CD14-positive monocyte (primary cell): ENCODE results near the gene PTPN7. TPM values are rescaled to one million over a fixed set of nuclear protein-coding genes. Genes with fewer than 3 reads are reported as not detected.

Experiments used
- DNase-seq, 3 donors: peaks; one replicate each; pipeline ENCODE4 v3.0.0-alpha.2; 2011 to 2022
- H2AFZ ChIP-seq: 2 replicates; pipeline ENCODE4 v1.6.0; 2012; ENCODE audit warnings: mild to moderate bottlenecking, low read depth, low read length, inconsistent platforms; ENCODE audit not compliant: insufficient read depth, poor library complexity, severe bottlenecking
- H3K27ac ChIP-seq, 2 donors: 1 replicate in 1 of 2; 2 replicates in 1 of 2; pipeline ENCODE4 v1.5.1; 2012 to 2013; ENCODE audit warnings: low read length in 2 of 2, control low read depth in 1 of 2, inconsistent platforms in 1 of 2, low read depth in 1 of 2, mild to moderate bottlenecking in 1 of 2
- H3K27me3 ChIP-seq, 2 donors: one replicate each; pipeline versions ENCODE4 v1.6.0 to v1.6.1; 2011 to 2013; ENCODE audit warnings: low read length in 2 of 2; ENCODE audit not compliant: control insufficient read depth in 2 of 2, insufficient read depth in 2 of 2
- H3K36me3 ChIP-seq, 2 donors: replicated peaks in 1 of 2; 1 replicate in 1 of 2; 2 replicates in 1 of 2; pipeline versions ENCODE4 v1.5.1 to v1.6.1; 2012 to 2013; ENCODE audit warnings: low read length in 2 of 2, control low read depth in 1 of 2, inconsistent platforms in 1 of 2, mild to moderate bottlenecking in 1 of 2; ENCODE audit not compliant: insufficient read depth in 2 of 2, control insufficient read depth in 1 of 2
- H3K4me1 ChIP-seq, 2 donors: 1 replicate in 1 of 2; 2 replicates in 1 of 2; pipeline versions ENCODE4 v1.5.1 to v1.6.1; 2012 to 2013; ENCODE audit warnings: low read length in 2 of 2, control low read depth in 1 of 2, inconsistent platforms in 1 of 2, mild to moderate bottlenecking in 1 of 2, moderate library complexity in 1 of 2; ENCODE audit not compliant: insufficient read depth in 2 of 2, control insufficient read depth in 1 of 2
- H3K4me2 ChIP-seq: replicated peaks from 2 replicates; pipeline ENCODE3; 2012; ENCODE audit warnings: low read length, moderate library complexity, mild to moderate bottlenecking; ENCODE audit not compliant: poor library complexity, severe bottlenecking; ENCODE audit errors: extremely low read depth
- H3K4me3 ChIP-seq, 3 experiments: fragments of 200-600 bp in 1 of 3; sonication (generic) in 1 of 3; replicated peaks in 1 of 3; 1 replicate in 2 of 3; 2 replicates in 1 of 3; pipeline ENCODE4 v1.5.1; 2011 to 2013; ENCODE audit warnings: low read length in 3 of 3, mild to moderate bottlenecking in 3 of 3, control low read depth in 2 of 3, low read depth in 2 of 3, inconsistent platforms in 1 of 3, moderate library complexity in 1 of 3
- H3K79me2 ChIP-seq: 2 replicates; pipeline ENCODE4 v1.6.0; 2012; ENCODE audit warnings: mild to moderate bottlenecking, control low read depth, inconsistent platforms, low read length, moderate library complexity; ENCODE audit not compliant: insufficient read depth
- H3K9ac ChIP-seq: 2 replicates; pipeline ENCODE4 v1.6.0; 2017; ENCODE audit warnings: low read length, mild to moderate bottlenecking; ENCODE audit not compliant: insufficient read depth, poor library complexity, severe bottlenecking
- H3K9me3 ChIP-seq, 2 donors: replicated peaks in 1 of 2; 1 replicate in 1 of 2; 2 replicates in 1 of 2; pipeline versions ENCODE4 v1.5.1 to v1.6.1; 2012 to 2013; ENCODE audit warnings: low read length in 2 of 2, control low read depth in 1 of 2; ENCODE audit not compliant: control insufficient read depth in 1 of 2, insufficient read depth in 1 of 2
- H4K20me1 ChIP-seq: 2 replicates; pipeline ENCODE4 v1.6.0; 2012; ENCODE audit warnings: mild to moderate bottlenecking, low read length, control low read depth, moderate library complexity; ENCODE audit not compliant: insufficient read depth
- H3K27ac Mint-ChIP-seq, 7 donors: one replicate each; pipeline ENCODE4 v1.8.0; 2020; ENCODE audit warnings: mild to moderate bottlenecking in 7 of 7, mixed read lengths in 7 of 7, moderate library complexity in 6 of 7, inconsistent platforms in 2 of 7
- H3K27me3 Mint-ChIP-seq, 3 donors: one replicate each; pipeline ENCODE4 v1.8.0; 2021 to 2022; ENCODE audit warnings: low read depth in 3 of 3, mild to moderate bottlenecking in 3 of 3, mixed read lengths in 3 of 3, moderate library complexity in 3 of 3, inconsistent platforms in 1 of 3
- H3K36me3 Mint-ChIP-seq, 2 donors: one replicate each; pipeline ENCODE4 v1.8.0; 2020; ENCODE audit warnings: mixed read lengths in 2 of 2, inconsistent platforms in 1 of 2, mild to moderate bottlenecking in 1 of 2
- H3K4me1 Mint-ChIP-seq: one replicate; pipeline ENCODE4 v1.8.0; 2020; ENCODE audit warnings: mild to moderate bottlenecking, mixed read lengths
- H3K4me3 Mint-ChIP-seq, 2 donors: one replicate each; pipeline ENCODE4 v1.8.0; 2020; ENCODE audit warnings: mild to moderate bottlenecking in 2 of 2, mixed read lengths in 2 of 2, moderate library complexity in 1 of 2
- H3K9me3 Mint-ChIP-seq, 7 donors: one replicate each; pipeline ENCODE4 v1.8.0; 2020 to 2022; ENCODE audit warnings: mixed read lengths in 7 of 7, mild to moderate bottlenecking in 6 of 7, moderate library complexity in 6 of 7, inconsistent platforms in 2 of 7
- WGBS: methylation state at CpG from one replicate; pipeline ENCODE4 v1.1.5; 2013; ENCODE audit warnings: missing lambda C conversion rate; ENCODE audit not compliant: insufficient coverage; 5-methylcytosine and 5-hydroxymethylcytosine counted together
- intact Hi-C, 2 donors: fragments of 100-400 bp; cut with micrococcal nuclease; formaldehyde crosslinking; loops; one replicate each; pipeline versions ENCODE4 v1.15.0 to v1.15.1; 2023
- polyA plus RNA-seq, 3 donors: library from polyadenylated mRNA; depleted of rRNA in 1 of 3; unstranded in 2 of 3; stranded (reverse) in 1 of 3; fragments of 300-500 nt in 2 of 3; fragments of >200 nt in 1 of 3; fragmentation: Illumina TruSeq in 2 of 3; gene quantifications; 1 replicate in 2 of 3; 2 replicates in 1 of 3; pipeline ENCODE4 v1.2.3, GENCODE V29; 2012 to 2021
- TF ChIP-seq, protein P1 (sequence below): fragments of 200-600 bp; IDR thresholded peaks from one replicate; pipeline ENCODE4 v1.8.0; 2022; ENCODE audit warnings: antibody characterized with exemption, mild to moderate bottlenecking

PTPN7 gene
- polyA plus RNA-seq, 3 donors: 4.0 to 18.8 (median 8.3) TPM

- Mint-ChIP-seq H3K27ac (no peak overlapping the region), H3K27me3 (peaks cover 3 to 7% (median 4%) of the 10 kb centered on the region in 3 donors)
These were observed 34.0 kb downstream of the PTPN7 start for GRCh38 chr1:202126426-202126825.

GRCh38 chr1:202125611-202126010 is 34.8 kb downstream of the PTPN7 start:
- DNase-seq: no peak
- Mint-ChIP-seq H3K4me3 (no peak overlapping the region), H3K27me3 (peaks cover 3 to 7% (median 4%) of the 10 kb centered on the region in 3 donors), H3K36me3 (no peaks in the 10 kb centered on the region), H3K27ac (no peak overlapping the region), H3K9me3 (peaks cover 0 to 2% (median 0%) of the 10 kb centered on the region in 7 donors), H3K4me1 (peaks cover 14% of the 10 kb centered on the region)
- TF ChIP-seq, protein P1, sequence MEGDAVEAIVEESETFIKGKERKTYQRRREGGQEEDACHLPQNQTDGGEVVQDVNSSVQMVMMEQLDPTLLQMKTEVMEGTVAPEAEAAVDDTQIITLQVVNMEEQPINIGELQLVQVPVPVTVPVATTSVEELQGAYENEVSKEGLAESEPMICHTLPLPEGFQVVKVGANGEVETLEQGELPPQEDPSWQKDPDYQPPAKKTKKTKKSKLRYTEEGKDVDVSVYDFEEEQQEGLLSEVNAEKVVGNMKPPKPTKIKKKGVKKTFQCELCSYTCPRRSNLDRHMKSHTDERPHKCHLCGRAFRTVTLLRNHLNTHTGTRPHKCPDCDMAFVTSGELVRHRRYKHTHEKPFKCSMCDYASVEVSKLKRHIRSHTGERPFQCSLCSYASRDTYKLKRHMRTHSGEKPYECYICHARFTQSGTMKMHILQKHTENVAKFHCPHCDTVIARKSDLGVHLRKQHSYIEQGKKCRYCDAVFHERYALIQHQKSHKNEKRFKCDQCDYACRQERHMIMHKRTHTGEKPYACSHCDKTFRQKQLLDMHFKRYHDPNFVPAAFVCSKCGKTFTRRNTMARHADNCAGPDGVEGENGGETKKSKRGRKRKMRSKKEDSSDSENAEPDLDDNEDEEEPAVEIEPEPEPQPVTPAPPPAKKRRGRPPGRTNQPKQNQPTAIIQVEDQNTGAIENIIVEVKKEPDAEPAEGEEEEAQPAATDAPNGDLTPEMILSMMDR: no peak
- H3K36me3 ChIP-seq: no peaks in the 10 kb centered on the region
- H3K27me3 ChIP-seq: no peaks in the 10 kb centered on the region
- H3K4me3 ChIP-seq: no peak overlapping the region
- H2AFZ ChIP-seq: no peak overlapping the region
- H4K20me1 ChIP-seq: peaks cover 4% of the 10 kb centered on the region
- intact Hi-C loops: loop anchor here in 1 of 2 donors (10.0 kb wide), 1 partner anchor 121 kb away; no protein-coding TSS in a partner anchor
- 100% methylated on average over 1 of the region's 8 CpGs for WGBS
- H3K4me1 ChIP-seq: peaks cover 5 to 7% of the 10 kb centered on the region in 2 donors
- no peak overlapping the region for H3K4me2 ChIP-seq
- no peaks in the 10 kb centered on the region for H3K9me3 ChIP-seq
- no peaks in the 10 kb centered on the region for H3K79me2 ChIP-seq
- H3K27ac ChIP-seq: no peak overlapping the region
- no peak overlapping the region for H3K9ac ChIP-seq

More at GRCh38 chr1:202126426-202126825, 34.0 kb downstream of the PTPN7 start:
- Histone ChIP-seq H3K79me2 (no peaks in the 10 kb centered on the region), H3K36me3 (no peaks in the 10 kb centered on the region), H3K4me1 (peaks cover 5 to 7% of the 10 kb centered on the region in 2 donors), H3K4me3 (no peak overlapping the region), H3K27me3 (no peaks in the 10 kb centered on the region), H3K9me3 (no peaks in the 10 kb centered on the region), H3K27ac (no peak overlapping the region), H3K9ac (no peak overlapping the region), H2AFZ (no peak overlapping the region), H4K20me1 (peaks cover 12% of the 10 kb centered on the region), H3K4me2 (no peak overlapping the region)
- DNase-seq: no peak
- TF ChIP-seq, protein P1: no peak
- Mint-ChIP-seq H3K36me3 (peaks cover 0 to 1% of the 10 kb centered on the region in 2 donors), H3K4me1 (peaks cover 14% of the 10 kb centered on the region), H3K4me3 (no peak overlapping the region), H3K9me3 (peaks cover 0 to 2% (median 0%) of the 10 kb centered on the region in 7 donors)
- intact Hi-C loops: loop anchor here in 1 of 2 donors (10.0 kb wide), 1 partner anchor 122 kb away; no protein-coding TSS in a partner anchor
- whole genome bisulfite sequencing: 0% methylated on average over 2 of the region's 9 CpGs
